NCI-H524 treated with DMSO at 0.1 percent for 48 hours (cell line): ENCODE measurements around the gene FBXL17.
"Not testable (repeated sequence)": the region's sequence is repeated elsewhere in the genome, so short reads cannot be mapped to it uniquely, and the experiment has no call there.

Source experiments
- DNase-seq: peaks from one replicate; lab custom pipeline; 2025; lab: John Stamatoyannopoulos, UW

Gene FBXL17

DNA sequence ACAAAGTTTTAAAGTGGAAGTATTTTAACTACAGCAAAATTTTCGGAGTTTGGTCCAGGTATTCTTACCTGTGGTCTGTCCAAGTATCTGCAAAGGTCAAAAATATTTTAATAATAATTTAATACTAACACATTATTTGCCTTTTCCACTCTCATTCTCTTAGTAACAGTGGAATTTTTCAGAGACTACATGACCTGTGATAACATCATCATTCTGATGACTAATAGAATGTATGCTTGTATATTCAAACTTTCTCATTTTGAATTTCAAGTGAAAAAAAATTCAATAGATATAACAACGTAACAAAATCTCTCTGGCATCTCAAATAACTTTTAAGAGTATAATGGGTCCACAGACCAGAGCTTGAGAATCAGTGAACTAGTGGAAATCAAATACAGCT is 78.3 kb downstream of the FBXL17 start:
- DNase-seq, result no peak

DNA sequence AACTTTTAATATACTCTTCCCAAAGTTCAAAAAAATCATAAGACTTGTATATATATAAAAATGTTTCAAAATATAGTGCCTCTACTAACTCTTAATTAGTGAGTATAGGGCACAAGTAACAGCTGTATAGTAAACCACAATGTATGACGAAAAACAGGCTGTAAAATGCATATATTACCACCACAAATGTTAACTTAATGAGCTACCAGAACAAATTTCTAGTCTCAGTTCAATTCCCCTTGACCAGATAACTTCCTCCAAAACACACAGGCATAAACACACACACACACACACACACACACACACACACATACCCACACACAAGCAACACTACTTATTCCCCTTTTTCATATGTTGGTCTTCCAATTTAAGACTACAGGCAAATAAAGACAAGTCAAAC is 78.8 kb downstream of the FBXL17 start:
- no peak for DNase-seq

DNA sequence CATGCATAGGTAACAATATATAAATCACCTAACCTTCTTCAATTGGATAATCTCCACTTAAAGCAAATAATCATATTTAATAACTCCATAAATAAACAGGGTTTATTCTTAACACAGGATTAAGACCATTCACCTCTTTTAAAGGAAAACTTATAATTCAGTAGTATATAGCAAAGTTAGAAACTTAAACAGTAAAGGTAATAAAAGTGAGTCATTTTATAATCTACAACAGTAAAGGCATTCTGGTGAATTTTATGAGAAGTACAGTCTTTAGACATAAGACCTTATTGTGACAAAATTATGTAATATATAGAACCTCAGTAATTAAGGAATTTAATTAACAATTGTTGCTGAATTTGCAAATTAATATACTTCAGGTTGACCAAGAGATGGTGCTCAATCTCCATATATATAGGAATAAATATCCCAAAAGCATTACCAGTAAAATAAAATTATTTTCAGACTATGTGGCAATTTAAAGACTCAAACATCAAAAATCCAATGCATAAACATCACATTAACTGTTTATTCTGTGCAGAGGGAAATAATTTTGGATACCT is 84.8 kb downstream of the FBXL17 start:
- DNase-seq, result no peak

DNA sequence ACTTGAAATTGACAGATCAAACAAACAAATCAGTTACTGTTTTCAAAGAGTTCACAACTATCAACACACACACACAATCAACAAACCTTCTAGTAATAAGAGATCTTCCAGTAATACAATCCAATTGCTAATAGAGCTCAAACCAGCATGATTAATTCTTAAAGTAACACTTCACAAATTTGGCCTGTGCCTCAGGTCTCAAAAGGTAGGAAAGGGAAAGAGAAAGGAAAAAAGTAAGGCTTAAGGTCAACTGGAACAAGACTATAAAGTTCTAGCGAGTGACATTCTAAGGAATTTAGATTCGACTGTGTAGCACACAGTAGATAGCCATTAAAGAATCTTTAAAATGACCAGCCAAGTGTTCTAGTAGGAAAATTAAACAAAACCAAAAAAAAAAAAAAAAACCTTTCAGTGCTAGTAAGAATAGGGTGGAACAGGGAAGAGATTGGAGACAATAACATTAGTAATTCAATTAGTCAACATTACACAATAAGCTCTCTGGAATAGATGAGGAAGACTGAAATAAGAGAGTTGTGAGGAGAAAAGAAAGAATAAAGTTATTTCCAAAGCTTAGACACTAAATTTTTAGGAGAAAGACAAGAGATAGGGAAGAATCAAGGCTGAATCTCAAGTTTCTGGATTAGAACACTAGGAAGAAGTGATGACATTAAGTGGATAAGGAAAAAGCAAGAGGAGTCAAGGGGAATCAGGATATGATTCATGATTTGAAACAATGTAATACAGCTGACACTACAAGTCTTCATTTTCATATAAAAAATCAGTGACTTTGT is 86.1 kb downstream of the FBXL17 start:
- no peak for DNase-seq

DNA sequence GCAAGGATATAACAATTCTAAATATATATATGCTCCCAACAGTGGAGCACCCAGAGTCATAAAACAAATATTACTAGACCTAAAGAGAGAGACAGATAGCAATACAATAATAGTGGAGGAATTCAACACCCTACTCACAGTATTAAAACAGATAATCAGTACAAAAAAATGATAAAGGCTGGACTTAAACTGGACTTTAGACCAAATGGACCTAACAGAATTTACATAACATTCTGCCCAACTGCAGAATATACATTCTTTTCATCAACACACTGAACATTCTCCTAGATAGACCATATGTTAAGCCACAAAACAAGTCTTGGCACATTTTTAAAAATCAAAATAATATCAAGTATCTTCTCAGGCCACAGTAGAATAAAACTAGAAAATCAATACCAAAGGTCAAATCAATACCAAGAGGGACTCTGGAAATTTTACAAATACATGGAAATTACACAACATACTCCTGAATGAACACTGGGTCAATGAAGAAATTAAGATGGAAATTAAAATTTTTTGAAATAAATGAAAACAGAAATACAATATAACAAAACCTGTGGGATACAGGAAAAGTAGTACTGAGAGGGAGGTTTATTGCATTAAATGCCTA is 100.8 kb downstream of the FBXL17 start:
- no peak for DNase-seq

DNA sequence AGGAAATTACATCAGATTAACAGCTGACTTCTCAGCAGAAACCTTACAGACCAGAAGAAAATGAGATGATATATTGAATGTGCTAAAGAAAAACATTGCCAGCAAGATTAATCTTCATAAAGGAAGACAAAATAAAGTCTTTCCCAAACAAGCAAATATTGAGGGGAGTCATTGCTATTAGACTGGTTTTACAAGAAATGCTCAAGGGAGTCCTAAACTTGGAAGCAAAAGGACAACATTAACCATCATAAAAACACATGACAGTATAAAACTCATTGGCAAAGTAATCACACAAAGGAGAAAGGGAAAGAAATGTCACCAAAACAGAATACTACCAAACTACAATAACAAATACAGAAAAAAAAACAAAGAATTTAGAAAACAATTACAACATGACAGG is 101.7 kb downstream of the FBXL17 start:
- no peak for DNase-seq

DNA sequence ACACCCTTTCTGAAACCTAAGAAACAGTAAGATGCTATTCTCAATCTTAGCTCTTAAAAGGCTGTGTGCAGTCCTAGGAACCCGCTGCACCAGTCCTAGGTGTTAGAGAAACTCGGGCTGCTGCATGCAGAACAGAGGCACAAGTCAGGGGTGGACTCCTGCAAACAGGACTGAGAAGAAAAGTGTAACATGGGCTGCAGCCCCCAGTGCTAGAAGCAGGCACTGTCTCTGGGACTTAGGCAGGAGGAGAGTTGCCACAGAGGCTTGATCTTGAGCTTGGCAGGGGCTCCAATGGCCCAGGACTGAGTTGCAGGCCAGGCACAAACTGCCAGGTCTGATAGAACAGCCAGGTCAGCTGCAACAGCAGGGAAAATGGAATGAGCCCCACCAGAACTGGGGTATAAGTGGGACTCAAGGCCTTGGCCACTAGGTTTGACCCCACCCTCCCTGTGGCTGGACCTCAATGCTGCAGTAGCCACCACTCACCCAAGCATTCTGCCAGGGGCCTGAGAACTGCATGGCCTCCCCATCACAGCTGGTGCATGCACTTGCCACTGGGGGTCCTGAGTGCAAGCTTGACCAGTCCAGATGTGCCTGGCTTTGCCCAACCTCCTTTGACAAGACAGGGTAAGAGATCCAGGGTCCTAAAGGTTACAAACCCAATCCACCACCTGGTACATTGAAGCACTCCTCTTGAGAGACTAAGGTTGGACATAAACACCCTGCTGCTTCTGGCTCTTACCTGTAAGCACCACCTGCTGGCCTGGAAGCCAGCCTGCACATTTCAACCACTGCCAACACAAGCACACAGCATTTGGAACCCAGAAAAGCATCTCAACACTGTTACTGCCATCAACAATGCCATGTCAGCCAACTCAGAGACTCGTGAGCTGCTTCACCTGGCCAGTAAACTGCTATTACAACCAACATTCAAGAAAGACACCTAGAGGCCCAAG is 103.3 kb downstream of the FBXL17 start:
- no peak for DNase-seq

DNA sequence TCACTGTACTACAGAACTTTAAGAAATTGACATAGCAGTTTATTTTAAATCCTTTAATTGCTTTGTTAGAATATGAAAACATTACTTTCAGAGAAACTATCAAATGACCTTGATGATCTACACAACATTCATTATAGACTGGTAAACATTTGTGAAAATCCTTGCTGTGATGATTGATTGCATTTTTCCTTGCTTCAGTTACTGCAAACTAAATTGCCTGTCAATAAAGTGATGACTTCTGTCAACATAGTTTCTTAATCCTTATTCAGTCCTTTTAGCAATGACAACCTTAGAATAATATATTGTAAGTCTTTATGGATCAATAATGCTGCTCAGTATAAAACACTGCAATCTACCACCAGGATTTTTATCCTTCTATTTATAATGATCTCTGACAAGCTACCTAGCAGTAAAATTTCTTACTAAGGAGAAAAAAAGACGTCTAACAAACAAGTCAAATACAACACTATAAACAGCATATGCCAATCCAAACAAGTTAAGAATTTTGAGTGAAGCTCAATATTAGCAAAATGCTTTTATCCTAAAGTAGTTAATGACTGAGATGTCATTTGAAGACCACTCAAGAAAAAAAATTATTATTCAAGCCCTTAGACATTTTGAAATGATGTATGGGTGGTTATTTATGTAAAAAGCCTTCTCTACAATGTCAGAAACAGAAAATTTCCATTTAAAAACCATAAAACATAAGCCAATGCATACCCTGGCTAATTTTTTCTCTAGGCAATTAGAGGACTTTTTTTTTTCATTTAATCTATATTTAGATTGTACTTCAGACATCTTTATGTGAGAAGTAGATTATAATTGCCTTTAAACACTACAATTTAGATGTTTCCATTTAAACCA is 105.5 kb downstream of the FBXL17 start:
- no peak for DNase-seq

DNA sequence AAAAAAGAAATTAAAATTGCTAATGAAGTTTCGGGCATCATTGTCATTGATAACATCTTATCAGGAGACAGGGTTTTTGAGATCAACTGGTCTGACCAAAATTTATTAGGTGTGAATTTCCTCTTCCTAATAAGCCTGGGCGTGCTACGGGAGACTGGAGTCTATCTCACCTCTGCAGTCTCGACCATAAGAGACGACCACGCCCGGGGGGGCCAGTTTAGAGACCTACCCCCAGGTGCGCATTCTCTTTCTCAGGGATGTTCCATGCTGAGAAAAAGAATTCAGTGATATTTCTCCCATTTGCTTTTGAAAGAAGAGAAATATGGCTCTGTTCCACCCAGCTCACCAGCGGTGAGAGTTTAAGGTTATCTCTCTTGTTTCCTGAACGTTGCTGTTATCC is 107.8 kb downstream of the FBXL17 start:
- DNase-seq, result not testable (repeated sequence)

DNA sequence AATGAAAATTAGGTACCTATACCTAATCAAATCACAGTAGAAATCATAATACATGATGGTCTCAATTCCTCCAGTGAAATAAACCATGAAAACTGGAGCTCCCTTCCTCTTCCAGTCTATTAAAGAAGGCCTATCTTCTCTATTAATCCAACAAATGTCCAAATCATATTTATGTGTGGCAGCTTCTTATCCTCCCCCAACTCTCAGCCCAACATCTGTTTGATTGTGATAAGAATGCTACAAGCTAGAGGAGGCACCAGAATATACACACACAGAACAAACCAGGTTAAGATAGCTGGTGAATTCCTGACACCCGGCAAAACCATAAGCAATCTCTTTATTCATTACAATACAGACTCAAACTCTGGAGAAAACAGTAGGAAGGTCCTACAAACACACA is 110.8 kb downstream of the FBXL17 start:
- no peak for DNase-seq

DNA sequence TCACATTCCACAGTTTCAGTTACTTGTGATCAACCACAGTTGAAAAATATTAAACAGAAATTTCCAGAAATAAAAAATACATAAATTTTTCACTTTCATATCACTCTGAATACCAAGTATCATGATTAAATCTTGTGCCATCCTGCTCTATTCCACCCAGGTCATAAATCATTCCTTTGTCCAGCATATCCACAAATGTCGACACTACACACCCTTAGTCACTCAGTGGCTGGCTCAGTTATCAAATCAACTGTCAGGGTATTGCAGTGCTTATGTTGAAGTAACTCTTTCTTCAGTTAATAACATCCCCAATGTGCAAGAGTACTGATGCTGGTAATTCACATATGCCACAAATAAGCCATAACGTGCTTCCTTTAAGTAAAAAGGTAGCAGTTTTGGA is 115.7 kb downstream of the FBXL17 start:
- no peak for DNase-seq

DNA sequence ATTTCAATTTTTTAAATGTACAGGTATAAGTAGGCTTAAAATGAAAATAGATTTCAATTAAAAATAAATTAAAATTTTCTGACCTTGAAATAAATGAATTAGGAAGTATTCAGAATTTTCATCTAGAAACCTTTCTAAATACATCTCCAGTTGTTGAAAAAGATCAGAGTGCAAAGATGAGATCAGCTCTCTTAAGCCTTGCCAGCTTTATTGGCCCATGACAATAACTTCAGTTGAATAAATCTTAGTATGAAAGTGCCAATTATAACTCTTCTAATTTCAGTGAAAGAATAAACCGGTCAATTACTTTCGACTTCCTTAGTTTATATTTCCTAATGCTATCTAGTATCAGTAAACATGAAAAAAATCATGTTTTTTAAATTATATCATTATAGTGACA is 117.4 kb downstream of the FBXL17 start:
- no peak for DNase-seq

DNA sequence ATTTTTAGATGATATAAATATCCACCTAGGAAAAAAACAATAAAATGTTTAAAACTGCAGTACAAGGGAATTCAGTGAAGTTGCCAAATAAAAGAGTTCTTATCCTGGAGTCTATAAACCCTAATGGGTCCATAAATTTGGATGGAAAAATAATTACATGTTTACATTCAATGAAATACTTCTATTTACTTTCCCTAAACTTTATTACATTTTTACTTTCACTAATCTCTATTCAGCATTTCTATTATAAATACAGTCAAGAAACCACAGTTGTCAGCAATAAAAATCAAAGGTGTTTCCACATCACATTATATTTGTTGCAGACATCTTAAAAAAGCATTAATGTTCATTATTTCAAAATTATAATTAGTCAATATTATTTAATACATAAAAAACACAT is 118.6 kb downstream of the FBXL17 start:
- no peak for DNase-seq

DNA sequence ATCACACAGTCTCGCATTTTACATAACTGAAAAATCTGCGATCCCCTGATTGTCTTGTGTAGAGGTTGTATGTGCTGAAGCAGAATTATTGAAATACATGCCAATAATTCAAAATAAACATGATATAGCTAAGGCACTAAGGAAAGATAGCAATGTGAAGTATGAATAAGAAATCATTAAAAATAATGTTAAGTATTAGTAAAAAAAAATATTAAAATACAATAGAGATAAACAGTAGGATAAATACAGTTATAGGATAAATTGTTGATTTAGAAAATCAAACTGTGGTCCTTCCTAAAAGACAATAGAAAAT is 121.1 kb downstream of the FBXL17 start:
- no peak for DNase-seq

DNA sequence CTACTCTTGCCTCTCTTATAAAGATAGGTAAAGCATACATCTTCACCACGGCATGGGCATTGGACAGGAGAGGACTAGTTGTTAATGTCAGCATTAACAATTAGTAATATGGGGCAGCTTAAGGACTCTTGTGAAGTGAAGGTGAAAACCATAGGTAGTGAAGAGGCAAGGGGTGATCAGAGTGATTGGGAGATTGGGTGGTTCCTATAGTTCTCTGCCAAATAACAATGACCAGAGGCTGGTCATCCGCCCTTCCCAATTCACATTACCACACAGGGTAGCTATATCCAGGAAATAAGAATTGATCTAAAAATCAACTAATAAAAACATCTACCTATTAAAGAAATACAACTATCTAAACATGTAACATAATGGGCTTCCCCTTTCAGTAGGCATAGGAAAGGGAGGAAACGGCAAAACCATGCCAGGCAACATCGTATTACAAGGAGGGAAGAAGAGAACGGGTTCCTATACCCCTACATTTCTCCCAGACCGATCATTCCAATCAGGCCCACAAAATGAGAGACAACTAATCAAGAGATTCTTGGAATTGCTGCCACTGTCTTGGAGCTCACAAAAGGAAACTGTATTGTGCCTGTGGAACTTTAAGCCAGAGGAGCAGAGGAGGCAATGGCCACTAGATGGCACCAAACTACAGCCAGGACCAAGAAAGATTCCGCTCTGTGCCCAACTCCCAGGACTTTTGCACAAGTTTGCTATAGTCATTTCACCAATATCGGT is 121.6 kb downstream of the FBXL17 start:
- peak; percentile 19 for DNase-seq

DNA sequence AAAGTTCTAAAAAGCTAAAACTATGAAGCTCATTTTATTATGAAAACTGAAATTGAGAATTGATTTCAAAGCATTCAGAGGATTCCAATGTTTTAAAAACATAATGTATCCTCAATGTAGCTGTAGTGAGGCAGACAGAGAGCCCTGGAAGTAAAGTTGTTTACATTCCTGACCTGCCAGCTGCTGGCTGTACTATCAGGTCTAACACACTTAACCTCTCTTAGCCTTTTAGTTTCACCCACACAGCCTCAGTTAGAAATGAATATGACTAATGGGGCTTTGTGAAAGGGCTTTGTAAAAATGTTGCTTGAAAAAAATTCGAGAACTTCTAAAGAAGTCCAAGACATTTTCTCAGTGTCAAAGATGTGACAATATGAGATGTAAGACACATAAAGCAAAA is 122.6 kb downstream of the FBXL17 start:
- no peak for DNase-seq

DNA sequence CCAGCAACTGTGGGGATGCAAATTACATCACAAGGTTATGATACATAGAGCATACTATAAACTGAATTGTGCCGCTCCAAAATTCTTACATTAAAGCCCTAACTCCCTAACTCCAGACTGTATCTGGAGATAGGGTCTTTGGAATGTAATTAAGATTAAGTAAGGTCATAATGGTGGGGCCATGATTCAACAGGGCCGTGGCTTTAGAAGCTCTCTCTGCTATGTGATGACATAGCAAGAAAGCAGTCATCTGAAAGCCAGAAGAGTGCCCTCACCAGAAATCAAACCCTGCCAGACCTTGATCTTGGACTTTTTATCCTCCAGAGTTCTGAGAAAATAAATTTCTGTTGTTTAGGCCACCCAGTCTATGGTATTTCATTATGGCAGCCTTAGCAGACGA is 123.9 kb downstream of the FBXL17 start:
- DNase-seq, result no peak

DNA sequence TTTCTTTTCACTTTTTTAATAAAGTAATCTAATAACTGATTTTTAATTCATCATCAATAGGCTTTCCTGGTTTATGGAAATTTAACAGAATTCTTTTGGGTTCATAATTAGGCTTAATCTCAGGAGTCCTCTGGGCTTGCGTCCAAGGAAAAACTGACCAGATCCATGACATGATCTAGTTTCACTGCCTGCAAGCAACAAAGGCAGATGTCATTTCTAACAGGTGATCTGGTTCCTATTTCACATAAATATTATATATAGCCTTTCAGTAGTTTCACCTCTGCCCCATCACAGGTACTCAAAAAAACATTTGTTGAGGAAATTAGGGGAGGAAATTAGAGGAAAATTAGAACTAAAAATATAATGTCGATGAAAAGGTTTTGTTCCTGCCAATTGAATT is 126.4 kb downstream of the FBXL17 start:
- peak; percentile 3 for DNase-seq

DNA sequence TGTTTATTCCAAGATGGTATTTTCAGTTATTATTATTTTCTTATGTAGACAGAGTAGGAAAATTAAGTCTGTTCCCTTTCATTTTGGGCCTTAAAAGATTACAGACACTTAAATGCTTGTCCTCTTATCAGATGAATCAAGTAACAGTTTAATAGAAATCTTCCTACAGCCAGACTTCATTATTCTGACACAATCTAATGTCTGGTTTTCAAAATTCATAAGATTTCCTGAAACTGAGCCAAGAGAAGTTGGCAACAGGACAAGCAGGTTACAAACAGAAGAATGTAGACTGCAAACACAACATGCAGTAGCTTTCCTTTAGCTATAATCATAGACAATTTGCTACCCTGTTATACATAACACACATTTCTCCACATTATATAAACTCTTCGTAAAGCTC is 130.5 kb downstream of the FBXL17 start:
- DNase-seq, result no peak

DNA sequence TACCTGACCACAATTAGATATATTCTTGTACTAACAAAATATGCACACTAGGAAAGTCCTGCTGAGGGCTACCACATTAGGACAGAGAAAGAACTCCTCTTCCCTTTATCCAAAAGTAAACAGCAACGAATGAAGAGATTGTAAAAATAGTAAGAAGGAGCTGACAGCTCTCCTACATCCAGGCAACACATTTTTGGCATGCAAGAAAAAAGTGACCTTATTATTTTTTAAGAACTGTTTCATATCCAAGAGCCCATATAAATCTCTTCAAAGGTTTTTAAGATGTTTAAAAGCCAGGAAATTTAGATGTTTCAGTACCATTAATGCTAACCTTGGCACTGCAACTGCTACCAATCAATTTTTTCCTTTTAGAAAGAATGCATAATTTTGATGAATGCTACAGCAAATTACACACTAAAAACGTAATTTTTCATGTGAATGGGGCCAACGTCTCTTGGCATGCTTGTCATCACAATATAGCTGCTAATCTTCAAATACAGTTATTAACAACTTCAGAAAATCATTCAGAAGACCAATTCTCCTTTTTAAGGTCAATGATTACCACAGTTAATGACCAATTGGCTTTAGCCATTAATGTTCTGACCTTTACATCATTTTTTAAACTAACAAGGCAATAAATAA is 132.0 kb downstream of the FBXL17 start:
- DNase-seq, result no peak
